HG02642 (cell line): ENCODE measurements around the gene MYH6.
"Not testable (repeated sequence)": the region's sequence is repeated elsewhere in the genome, so short reads cannot be mapped to it uniquely, and the experiment has no call there.

ENCODE experiments used
- ATAC-seq: cut with Tn5 transposase; IDR thresholded peaks from one replicate; pipeline ENCODE4 v1.9.1; 2021; ENCODE audit warnings: mild to moderate bottlenecking; ENCODE audit not compliant: unreplicated experiment, poor library complexity

MYH6 gene

DNA sequence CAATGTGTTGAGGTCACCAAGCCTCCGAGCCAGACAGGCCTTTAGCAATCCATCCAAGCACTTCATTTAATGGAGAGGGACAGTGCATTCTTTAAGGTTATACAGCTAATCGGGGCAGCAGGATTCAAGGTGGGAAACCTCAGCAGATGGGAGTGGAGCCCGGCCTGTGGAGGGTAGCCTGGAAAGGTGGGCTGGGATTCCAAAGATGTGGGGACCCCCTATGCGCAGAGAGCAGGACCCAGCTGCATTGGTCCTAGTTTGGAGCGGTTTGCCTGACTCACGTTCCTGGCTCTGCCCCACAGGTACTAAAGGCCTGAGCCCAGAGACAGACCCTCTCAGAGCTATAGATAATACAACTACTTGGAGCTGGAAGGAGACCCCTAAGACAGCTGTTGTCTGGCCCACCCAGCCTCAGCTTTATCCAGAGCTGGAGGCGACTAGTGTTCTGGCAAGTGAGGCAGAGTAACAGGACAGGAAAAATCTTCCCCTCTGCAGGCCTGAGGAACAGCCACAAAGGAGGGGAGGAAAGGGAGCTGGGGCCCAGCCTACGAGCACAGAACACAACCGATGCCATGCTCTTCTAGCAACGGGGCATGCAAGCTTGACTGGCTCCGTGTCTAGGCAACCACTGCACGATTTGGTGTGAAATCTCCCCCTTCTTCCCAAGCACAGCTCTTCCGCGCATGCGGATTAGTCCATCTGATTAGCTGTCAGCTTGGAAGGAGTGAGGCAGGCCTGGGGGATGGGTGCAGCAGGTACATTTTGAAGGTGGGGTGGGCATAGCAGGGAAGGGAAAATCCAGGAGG lies 28.5 kb upstream of the MYH6 start:
- no peak for ATAC-seq

DNA sequence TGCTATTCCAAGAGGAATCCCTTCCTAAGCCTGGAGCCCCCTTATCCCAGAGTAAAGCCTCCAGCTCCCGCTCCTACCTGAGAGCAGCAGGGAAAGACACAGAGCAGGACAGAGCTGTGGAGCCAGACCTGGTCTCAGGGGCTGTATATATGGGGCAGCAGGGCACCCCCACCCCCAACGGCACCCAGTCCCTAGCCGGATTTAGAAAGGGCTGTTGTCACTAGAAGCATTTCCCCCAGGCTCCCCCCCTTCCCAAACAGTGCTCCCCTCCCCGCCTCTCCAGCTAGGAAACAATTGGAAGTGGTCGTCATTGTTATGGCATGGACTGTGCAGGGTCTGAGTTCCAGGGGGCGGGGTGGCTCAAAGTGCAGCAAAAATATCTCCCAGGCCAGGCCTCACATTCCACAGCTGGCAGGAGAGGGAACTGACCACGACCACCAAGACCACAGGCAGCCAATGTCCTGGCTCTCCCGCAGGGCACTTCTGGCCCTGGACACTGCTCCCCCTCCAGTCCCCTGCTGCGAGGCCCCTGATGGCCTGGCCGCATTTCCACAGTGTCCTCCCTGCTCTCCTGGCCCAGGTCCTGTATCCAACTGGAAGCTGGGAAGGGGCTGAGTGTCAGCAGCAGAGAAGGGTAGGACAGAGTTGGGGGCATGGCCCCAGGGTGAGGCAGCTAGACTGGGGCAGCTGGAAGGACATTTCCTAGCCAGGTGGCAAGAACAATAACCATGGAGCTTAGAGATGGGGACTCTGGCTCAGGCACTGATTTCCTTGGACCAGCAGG lies 27.7 kb upstream of the MYH6 start, which contains the start of gene MYH7:
TSS of gene MYH7 (minus strand) at position 118 of the 784 bp plus-strand sequence. CDS start 1,928 bp downstream, outside the sequence.
- ATAC-seq = no peak

DNA sequence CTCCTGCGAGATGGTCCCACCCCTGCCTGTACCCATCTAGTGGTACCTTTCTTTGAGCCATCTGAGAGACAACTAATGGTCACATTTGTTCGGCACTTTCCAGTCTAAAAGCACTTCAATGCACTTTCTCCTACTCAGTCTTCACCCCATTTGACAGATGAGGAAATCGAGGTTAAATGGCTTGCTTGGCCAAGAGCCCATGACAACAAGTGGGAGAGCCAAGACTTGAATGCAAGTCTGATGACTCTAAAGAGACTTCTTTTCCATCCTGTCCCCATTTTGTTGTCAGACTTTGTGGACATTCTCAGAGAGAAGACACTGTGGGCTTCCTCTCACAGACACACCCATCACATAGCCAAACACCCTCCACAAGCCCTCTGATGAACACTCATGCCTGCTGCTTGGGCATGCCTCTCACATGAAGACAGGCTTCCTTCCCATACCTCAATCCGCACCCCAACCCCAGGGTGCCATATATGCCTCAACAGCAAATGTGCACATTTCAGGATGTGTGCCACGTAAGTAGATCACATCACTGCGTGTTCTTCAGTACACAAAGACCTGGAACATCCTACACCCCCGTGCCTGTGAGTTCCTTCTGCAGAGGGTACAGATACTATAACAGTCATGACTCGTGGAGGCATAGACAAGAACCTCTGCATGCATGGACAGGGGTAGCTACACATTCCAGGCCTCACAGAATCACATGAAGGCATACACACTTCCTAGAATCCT lies 26.6 kb upstream of the MYH6 start:
- no peak for ATAC-seq

DNA sequence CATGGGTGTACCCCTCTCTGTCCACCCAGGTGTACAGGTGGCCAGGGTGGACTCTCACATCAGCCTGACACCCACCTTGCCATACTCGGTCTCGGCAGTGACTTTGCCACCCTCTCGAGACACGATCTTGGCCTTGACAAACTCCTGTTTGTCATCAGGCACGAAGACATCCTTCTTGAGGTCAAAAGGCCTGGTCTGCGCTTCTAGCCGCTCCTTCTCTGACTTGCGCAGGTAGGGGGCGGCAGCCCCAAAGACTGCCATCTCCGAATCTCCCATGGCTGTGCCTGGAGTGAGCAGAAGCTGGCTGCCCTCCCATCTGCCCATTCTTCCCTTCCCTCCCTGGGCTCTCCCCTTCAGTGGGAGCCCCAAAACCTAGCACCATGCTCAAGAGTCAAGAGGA lies 25.4 kb upstream of the MYH6 start:
- ATAC-seq = no peak

- no peak for ATAC-seq
These were observed 24.9 kb upstream of the MYH6 start for GRCh38 chr14:23432946-23433345.

- ATAC-seq = no peak
These were observed 24.2 kb upstream of the MYH6 start for GRCh38 chr14:23432102-23432925.

DNA sequence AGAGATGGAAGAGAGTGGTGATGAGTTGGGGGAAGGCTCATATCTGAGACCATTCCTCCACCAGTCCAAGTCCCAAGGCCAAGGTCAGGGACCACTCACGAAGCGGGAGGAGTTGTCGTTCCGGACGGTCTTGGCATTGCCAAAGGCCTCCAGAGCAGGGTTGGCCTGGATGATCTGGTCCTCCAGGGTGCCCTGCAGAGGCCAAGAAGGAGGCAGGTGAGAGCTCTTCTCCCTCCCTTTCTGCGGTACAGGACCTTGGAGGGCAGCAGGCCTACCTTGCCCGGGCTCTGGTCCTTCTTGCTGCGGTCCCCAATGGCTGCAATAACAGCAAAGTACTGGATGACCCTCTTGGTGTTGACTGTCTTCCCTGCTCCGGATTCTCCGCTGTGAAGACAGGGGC lies 23.4 kb upstream of the MYH6 start:
- ATAC-seq = no peak

DNA sequence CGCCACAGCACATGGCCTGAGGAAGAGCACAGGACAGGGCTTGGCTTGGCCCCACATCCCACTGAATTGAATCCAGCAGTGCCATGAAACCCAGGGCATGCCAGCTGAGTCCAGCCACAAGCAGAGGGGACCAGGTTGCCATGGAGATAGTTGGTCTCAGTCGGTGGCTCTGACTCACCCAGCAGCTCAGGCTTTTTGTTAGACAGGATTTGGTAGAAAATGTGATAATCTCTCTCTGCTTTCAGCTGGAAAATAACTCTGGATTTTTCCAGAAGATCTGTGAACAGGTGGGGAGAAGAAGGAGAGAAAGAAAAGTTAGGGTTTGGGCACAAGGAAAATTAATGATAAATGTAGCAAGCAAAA lies 22.6 kb upstream of the MYH6 start:
- ATAC-seq = no peak

DNA sequence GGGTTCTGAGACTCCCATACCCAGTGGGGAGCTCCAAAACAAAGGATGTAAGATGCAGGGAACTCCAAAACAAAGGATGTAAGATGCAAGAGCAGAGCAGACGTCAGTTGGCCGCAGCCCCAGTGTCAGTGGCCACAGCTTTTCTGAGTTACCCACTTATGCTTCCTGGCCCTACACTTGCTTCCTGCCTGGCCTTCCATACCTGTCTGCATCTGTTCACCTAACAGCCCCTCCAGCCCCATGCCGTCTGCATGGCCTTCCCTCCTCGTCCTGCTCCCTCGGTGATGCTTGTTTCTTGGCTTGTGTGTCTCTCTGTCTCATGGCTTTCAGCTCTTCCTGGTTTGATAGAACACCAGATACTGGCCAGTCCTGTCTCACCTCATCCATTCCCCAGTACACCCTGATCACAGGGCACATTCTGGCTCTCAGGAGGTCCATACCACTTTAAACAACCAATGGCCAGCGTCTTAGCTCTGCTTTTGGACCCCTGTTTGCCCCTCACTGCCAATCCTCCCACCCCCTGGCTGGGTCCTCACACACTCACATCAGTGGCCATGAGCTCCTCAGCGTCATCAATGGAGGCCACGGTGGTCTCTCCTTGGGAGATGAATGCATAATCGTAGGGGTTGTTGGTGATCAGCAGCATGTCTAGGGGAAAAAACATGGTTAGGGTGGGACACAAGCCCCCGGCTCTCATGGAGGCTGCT lies 22.1 kb upstream of the MYH6 start:
- ATAC-seq = no peak

GRCh38 chr14:23428686-23429495 lies 20.8 kb upstream of the MYH6 start:
- ATAC-seq = no peak

- ATAC-seq = not testable (repeated sequence)
These were observed 17.7 kb upstream of the MYH6 start for GRCh38 chr14:23425798-23426197.

DNA sequence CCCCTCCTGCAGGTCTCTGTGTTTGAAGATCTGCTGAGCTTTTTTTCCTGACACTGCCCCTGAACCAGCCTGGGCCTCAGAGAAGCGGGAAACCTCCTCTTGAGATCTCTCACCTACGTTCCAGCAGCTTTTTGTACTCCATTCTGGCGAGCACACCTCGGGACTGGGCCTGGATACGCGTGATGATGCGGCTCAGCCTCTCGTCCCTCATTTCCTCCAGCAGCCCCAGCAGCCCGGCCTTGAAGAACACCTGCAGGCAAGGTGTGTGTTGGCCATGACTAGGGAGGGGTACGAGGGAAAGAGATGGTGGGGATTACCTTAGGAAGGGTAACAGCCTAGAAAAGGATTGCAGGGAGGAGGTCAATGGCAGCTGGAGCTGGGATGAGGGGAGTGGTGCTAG lies 17.1 kb upstream of the MYH6 start:
- ATAC-seq = no peak

- no peak for ATAC-seq
These were observed 15.6 kb upstream of the MYH6 start for GRCh38 chr14:23423657-23424056.

- ATAC-seq = no peak
These were observed 13.5 kb upstream of the MYH6 start for GRCh38 chr14:23421594-23421993.

DNA sequence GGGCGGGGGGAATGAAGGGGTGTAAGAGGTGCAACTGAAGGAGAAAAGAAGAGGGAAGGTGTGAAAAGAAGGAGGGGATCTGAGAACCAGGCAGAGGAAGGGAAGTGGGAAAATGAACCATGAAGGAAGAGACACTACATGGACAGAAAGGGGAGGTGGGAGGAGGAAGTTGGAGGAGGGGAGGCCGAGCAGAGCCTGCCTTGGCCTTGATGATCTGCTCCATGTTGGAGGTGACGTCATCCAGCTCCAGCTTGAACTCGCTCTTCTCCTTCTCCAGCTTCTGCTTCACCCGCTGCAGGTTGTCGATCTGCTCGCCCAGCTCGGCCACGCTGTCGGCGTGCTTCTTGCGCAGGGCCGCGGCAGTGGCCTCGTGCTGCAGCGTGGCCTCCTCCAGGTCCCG lies 11.6 kb upstream of the MYH6 start:
- ATAC-seq = not testable (repeated sequence)

GRCh38 chr14:23418021-23418420 lies 9.9 kb upstream of the MYH6 start:
- no peak for ATAC-seq

DNA sequence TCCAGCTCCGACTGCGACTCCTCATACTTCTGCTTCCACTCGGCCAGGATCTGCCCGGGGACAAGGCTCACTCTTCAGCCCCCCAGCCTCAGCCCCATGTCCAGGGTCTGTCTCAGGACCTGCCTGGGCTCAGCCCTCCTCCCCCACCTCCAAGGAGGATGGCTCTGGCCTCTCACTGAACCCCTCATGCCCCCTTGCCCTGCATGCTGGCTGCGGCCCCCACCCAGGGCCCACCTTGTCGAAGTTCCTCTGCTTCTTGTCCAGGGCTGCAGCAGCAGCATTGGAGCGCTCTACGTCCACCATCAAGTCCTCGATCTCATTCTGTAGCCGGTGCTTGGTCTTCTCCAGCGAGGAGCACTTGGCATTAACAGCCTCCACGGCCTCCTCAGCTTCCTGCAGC lies 9.2 kb upstream of the MYH6 start:
- ATAC-seq = not testable (repeated sequence)

DNA sequence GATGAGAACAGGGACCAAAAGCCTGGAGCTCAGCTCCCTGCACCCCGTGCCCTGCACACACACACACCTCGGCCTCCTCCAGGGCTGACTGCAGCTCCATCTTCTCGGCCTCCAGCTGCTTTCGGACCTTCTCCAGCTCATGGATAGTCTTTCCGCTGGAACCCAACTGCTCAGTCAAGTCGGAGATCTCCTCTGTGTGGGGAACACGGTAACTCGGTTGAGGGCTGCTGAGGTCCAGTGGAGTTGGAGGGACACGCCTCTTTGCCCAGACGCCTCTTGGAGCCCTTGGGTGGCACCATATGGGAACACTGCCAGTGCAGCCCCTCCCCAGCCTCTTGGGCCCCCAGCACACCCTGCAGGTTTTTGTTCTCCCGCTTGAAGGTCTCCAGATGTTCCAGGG lies 8.7 kb upstream of the MYH6 start:
- no peak for ATAC-seq
